NCI-H82 (cell line): ENCODE results near the gene ADAM11.
A peak's percentile ranks its signal among the peaks of the same experiment; 100 is the strongest.

ENCODE experiments used
- DNase-seq: peaks from one replicate; lab custom pipeline; 2025; lab: John Stamatoyannopoulos, UW

Gene ADAM11

DNA sequence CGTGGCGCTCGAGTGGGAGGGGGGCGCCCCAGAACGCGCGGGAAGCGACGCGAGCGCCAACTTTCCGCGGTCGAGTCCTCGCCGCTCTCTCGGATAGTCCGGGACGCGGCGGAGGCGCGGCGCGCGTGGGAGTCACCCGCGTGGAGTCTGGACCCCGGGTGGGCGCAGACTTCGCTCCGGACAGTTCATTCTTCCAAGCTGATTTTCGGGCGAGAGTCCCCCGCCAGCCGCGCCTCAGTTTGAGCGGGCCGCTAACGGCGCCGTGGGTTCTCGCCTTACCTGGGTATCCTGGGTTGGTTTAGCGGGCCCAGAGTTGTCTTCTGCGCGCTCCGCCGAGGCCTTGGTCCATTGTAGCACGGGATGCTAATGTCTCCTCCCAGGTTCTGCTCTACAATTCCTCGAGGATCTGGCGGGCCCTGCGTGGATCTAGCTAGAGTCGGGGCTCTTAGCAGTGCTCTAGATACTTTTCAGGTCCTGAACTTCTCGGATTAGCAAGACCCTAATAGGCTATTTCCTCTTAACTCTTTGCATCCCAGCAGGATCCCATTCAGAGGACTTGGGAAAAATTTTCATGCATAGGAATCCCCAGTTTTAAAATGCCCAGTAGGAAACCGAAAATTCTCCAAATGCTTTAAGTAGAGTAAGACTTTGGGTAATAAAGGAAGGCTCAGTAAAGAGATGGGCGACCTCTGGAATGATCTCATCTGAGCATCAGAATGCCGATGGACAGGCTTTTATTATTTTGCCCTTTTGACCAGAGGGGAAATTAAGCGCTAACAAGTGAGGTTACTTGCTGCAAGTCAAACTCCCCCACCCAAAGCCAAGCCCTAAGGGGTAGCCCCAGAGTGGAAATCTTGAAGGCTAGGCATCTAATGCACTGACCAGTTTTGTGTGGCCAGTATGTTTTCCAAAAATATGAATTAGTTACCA is 71.8 kb downstream of the ADAM11 start:
- peak; percentile 53 for DNase-seq

- DNase-seq: no peak
Observed at GRCh38 chr17:44831371-44831770, 72.6 kb downstream of the ADAM11 start.
